Naive B cell (primary cell): ENCODE results near the gene AJUBA. TPM values are rescaled to one million over a fixed set of nuclear protein-coding genes. Genes with fewer than 3 reads are reported as not detected.

ENCODE experiments used
- ATAC-seq, 2 donors: fragments of 150-1000 bp; cut with Tn5 transposase; 2 replicates each; pipeline ENCODE4 v1.10.0; 2021; ENCODE audit warnings: low read depth in 2 of 2, mild to moderate bottlenecking in 2 of 2, moderate library complexity in 2 of 2
- DNase-seq: peaks from one replicate; pipeline ENCODE4 v3.0.0; 2022
- H3K27ac Mint-ChIP-seq, 6 donors: one replicate each; pipeline ENCODE4 v1.8.0; 2020 to 2022; ENCODE audit warnings: mild to moderate bottlenecking in 6 of 6, mixed read lengths in 6 of 6, moderate library complexity in 5 of 6, inconsistent platforms in 2 of 6
- H3K27me3 Mint-ChIP-seq, 3 donors: one replicate each; pipeline ENCODE4 v1.8.0; 2021 to 2022; ENCODE audit warnings: mixed read lengths in 3 of 3, mild to moderate bottlenecking in 1 of 3
- H3K36me3 Mint-ChIP-seq, 2 donors: one replicate each; pipeline ENCODE4 v1.8.0; 2020 to 2022; ENCODE audit warnings: mixed read lengths in 2 of 2, inconsistent platforms in 1 of 2, mild to moderate bottlenecking in 1 of 2
- H3K4me1 Mint-ChIP-seq, 3 donors: one replicate each; pipeline ENCODE4 v1.8.0; 2020 to 2022; ENCODE audit warnings: mixed read lengths in 3 of 3, inconsistent platforms in 1 of 3, mild to moderate bottlenecking in 1 of 3, moderate library complexity in 1 of 3
- H3K4me3 Mint-ChIP-seq, 8 donors: one replicate each; pipeline ENCODE4 v1.8.0; 2020 to 2022; ENCODE audit warnings: mild to moderate bottlenecking in 8 of 8, mixed read lengths in 8 of 8, moderate library complexity in 8 of 8, inconsistent platforms in 2 of 8
- H3K9me3 Mint-ChIP-seq, 7 donors: one replicate each; pipeline ENCODE4 v1.8.0; 2020 to 2022; ENCODE audit warnings: mixed read lengths in 7 of 7, mild to moderate bottlenecking in 5 of 7, inconsistent platforms in 2 of 7, moderate library complexity in 1 of 7
- polyA plus RNA-seq, 6 donors: library from polyadenylated mRNA; unstranded; fragments of 300-500 nt; fragmentation: Illumina TruSeq; gene quantifications; one replicate each; pipeline ENCODE4 v1.2.3, GENCODE V29; 2021; ENCODE audit warnings: low read depth in 6 of 6

AJUBA gene
- polyA plus RNA-seq, 6 donors from 2014 or later: 0.22 to 0.33 TPM; not detected in 4

GRCh38 chr14:22929961-22930364, 52.4 kb downstream of the AJUBA start:
- Mint-ChIP-seq H3K27me3 (no peaks in the 10 kb centered on the region), H3K27ac (no peak overlapping the region), H3K4me1 (peaks cover 5 to 13% (median 12%) of the 10 kb centered on the region in 3 donors), H3K9me3 (no peaks in the 10 kb centered on the region), H3K4me3 (no peak overlapping the region), H3K36me3 (no peaks in the 10 kb centered on the region)
- no peak for DNase-seq
- peak in 1 of 2 donors; percentile 6 for ATAC-seq

GRCh38 chr14:22929104-22929960, 53.0 kb downstream of the AJUBA start, which contains the start of gene PRMT5:
PRMT5 (minus strand) TSS chr14:22929376; CDS start chr14:22929361, 15 bp downstream.
- Mint-ChIP-seq H3K36me3 (no peaks in the 10 kb centered on the region), H3K27ac (peak within 1 kb of the TSS in 2 of 6 donors; percentile 40 to 44), H3K4me1 (peaks cover 5 to 13% (median 12%) of the 10 kb centered on the region in 3 donors), H3K27me3 (no peaks in the 10 kb centered on the region), H3K4me3 (no peak within 1 kb of the TSS), H3K9me3 (no peaks in the 10 kb centered on the region)
- peak; percentile 95 for DNase-seq
- ATAC-seq: peak; percentile 89 to 92

DNA sequence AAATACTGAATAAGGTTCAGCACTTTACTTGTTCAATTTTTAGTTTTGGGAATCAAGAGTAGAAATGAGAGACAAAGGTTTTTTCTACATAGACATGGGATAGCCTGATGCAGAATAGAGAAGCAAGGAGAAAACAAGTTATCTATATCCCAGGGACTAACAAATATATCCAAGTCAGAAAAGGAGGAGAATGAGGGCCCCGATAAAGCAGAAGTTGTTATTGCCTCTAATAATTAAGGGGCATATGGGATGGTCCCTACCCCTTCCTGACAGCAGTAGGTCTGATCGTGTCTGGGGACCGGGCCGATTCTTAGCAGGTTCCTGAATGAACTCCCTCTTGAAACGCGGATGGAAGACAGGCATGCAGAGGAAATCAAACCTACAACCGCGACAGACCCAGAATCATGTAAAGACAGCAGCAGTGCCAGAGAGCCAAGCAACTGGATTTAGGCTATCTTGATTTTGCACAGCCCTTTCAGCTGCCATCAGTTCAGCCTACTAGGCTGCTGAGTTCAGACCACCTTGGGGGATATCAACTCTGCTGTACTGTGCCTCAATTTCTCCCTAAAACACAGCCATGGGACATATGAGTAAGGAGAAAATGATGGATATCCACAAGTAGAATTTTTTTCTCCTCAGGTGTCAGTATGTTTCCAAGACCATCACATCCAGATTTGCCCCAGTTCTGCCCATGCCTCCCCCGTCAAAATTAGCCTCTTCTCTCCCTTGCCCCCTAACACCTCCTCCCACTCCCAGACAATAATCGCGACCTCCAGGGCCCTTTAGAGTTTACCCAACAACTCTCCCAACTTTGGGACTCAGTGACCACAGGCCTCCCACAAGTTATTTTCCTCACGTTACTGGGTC, 53.9 kb downstream of the AJUBA start:
- no peak for ATAC-seq
- H3K27me3 Mint-ChIP-seq: no peaks in the 10 kb centered on the region
- no peak for DNase-seq
- H3K36me3 Mint-ChIP-seq: no peaks in the 10 kb centered on the region
- peaks cover 5 to 12% (median 9%) of the 10 kb centered on the region in 3 donors for H3K4me1 Mint-ChIP-seq
- H3K27ac Mint-ChIP-seq: peak overlapping the region in 2 of 6 donors; percentile 40 to 44
- H3K4me3 Mint-ChIP-seq: no peak overlapping the region
- H3K9me3 Mint-ChIP-seq: no peaks in the 10 kb centered on the region

- peaks cover under 1 to 17% of the 10 kb centered on the region in 2 donors for H3K36me3 Mint-ChIP-seq
- H3K9me3 Mint-ChIP-seq: no peaks in the 10 kb centered on the region
- ATAC-seq (no peak), DNase-seq (no peak)
- H3K4me3 Mint-ChIP-seq: peak overlapping the region in 4 of 8 donors; percentile 35 to 63 (median 52)
- H3K27me3 Mint-ChIP-seq: no peaks in the 10 kb centered on the region
- no peak overlapping the region for H3K27ac Mint-ChIP-seq
- H3K4me1 Mint-ChIP-seq: peaks cover 0 to 12% (median 5%) of the 10 kb centered on the region in 3 donors
Measured at GRCh38 chr14:22926316-22926715, 56.0 kb downstream of the AJUBA start.

DNA sequence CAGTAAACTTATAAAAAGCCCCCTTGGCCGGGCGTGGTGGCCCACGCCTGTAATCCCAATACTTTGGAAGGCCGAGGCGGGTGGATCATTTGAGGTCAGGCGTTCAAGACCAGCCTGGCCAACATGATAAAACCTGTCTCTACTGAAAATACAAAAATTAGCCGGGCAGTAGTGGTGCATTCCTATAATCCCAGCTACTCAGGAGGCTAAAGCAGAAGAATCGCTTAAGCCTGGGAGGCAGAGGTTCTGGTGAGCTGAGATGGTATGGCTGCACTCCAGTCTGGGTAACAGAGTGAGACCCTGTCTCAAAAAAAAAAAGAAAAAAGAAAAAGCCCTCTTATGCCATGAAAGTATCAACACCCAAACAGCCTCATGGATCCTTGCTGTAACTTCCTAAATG, 56.8 kb downstream of the AJUBA start:
- Mint-ChIP-seq H3K4me3 (peak overlapping the region in 1 of 8 donors; percentile 48), H3K9me3 (no peaks in the 10 kb centered on the region), H3K4me1 (peaks cover 0 to 12% (median 5%) of the 10 kb centered on the region in 3 donors), H3K27ac (no peak overlapping the region), H3K36me3 (peaks cover 5 to 22% of the 10 kb centered on the region in 2 donors), H3K27me3 (no peaks in the 10 kb centered on the region)
- DNase-seq (no peak), ATAC-seq (no peak)

DNA sequence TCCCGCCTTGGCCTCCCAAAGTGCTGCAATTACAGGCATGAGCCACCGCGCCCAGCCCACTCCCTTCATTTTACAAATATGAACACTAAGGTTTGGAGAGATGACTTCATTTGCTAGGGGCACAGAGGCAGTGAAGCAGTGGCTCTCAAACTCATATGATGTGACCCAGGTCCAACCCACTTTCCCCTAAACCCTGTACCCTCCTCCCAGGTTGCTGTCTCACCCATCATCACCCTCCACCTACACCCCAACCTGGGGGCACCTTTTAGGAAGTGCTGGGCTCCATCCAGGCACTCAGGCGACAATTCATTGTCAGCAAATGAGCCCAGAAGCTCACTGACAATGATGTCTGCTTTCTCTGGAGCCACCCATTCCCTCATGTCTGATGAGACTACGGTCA, 58.6 kb downstream of the AJUBA start:
- H3K36me3 Mint-ChIP-seq: peaks cover 9 to 25% of the 10 kb centered on the region in 2 donors
- H3K9me3 Mint-ChIP-seq: no peaks in the 10 kb centered on the region
- no peaks in the 10 kb centered on the region for H3K27me3 Mint-ChIP-seq
- no peak for DNase-seq
- H3K4me1 Mint-ChIP-seq: peaks cover 14 to 18% (median 17%) of the 10 kb centered on the region in 3 donors
- peak overlapping the region in 3 of 6 donors; percentile 26 to 84 (median 43) for H3K27ac Mint-ChIP-seq
- no peak for ATAC-seq
- no peak overlapping the region for H3K4me3 Mint-ChIP-seq

- DNase-seq: no peak
- H3K27me3 Mint-ChIP-seq: no peaks in the 10 kb centered on the region
- no peak for ATAC-seq
- H3K4me1 Mint-ChIP-seq: peaks cover 20 to 31% (median 28%) of the 10 kb centered on the region in 3 donors
- peak overlapping the region in 2 of 6 donors; percentile 23 to 54 for H3K27ac Mint-ChIP-seq
- no peak overlapping the region for H3K4me3 Mint-ChIP-seq
- peaks cover 9 to 27% of the 10 kb centered on the region in 2 donors for H3K36me3 Mint-ChIP-seq
- no peaks in the 10 kb centered on the region for H3K9me3 Mint-ChIP-seq
Measured at GRCh38 chr14:22922294-22922693, 60.1 kb downstream of the AJUBA start.

Other genes starting within 250 kb of the AJUBA start
- 10 to 100 TPM; 56.9 to 83.5 (median 74.4) TPM for gene OXA1L, start 215.9 kb downstream of the AJUBA start, polyA plus RNA-seq
- gene SLC7A7, start 167.1 kb downstream of the AJUBA start, polyA plus RNA-seq: 10 to 100 TPM; 16.2 to 78.3 (median 28.7) TPM
- gene MRPL52, start 152.7 kb downstream of the AJUBA start, polyA plus RNA-seq: 100 to 1,000 TPM in 5 of 6 donors, 10 to 100 TPM in 1; 75.0 to 232 (median 186) TPM
- gene MMP14, start 146.0 kb downstream of the AJUBA start, polyA plus RNA-seq: not detected
- gene LRP10, start 110.8 kb downstream of the AJUBA start, polyA plus RNA-seq: 100 to 1,000 TPM in 3 of 6 donors, 10 to 100 TPM in 3; 72.7 to 125 (median 92.6) TPM
- 1 to 10 TPM; 1.1 to 2.3 (median 1.4) TPM for gene REM2, start 99.3 kb downstream of the AJUBA start, polyA plus RNA-seq
- 100 to 1,000 TPM in 1 of 6 donors, 10 to 100 TPM in 5; 67.8 to 123 (median 68.8) TPM for gene RBM23, start 63.4 kb downstream of the AJUBA start, polyA plus RNA-seq
- gene PRMT5, start 53.2 kb downstream of the AJUBA start, polyA plus RNA-seq: 10 to 100 TPM; 43.7 to 67.6 (median 49.9) TPM
- 10 to 100 TPM; 14.8 to 37.6 (median 28.4) TPM for gene HAUS4, start 25.5 kb downstream of the AJUBA start, polyA plus RNA-seq
- gene C14orf93, start 27.6 kb upstream of the AJUBA start, polyA plus RNA-seq: 10 to 100 TPM in 4 of 6 donors, 1 to 10 TPM in 2; 6.8 to 15.4 (median 11.6) TPM
- gene PSMB5, start 52.3 kb upstream of the AJUBA start, polyA plus RNA-seq: 10 to 100 TPM; 27.6 to 40.9 (median 33.2) TPM
- not detected for gene PSMB11, start 59.7 kb upstream of the AJUBA start, polyA plus RNA-seq
- under 1 TPM in 4 of 6 donors, not detected in 2; 0.18 to 0.97 (median 0.39) TPM for gene CDH24, start 75.0 kb upstream of the AJUBA start, polyA plus RNA-seq
- gene ACIN1, start 112.6 kb upstream of the AJUBA start, polyA plus RNA-seq: 10 to 100 TPM in 2 of 6 donors, 1 to 10 TPM in 3, under 1 TPM in 1; 0.61 to 18.0 (median 9.8) TPM
- gene C14orf119, start 113.0 kb upstream of the AJUBA start, polyA plus RNA-seq: 10 to 100 TPM; 31.7 to 81.0 (median 69.0) TPM
- not detected for gene CIROP, start 122.4 kb upstream of the AJUBA start, polyA plus RNA-seq
- gene CEBPE, start 136.7 kb upstream of the AJUBA start, polyA plus RNA-seq: under 1 TPM in 4 of 6 donors, not detected in 2; 0.32 to 0.61 (median 0.44) TPM
- gene SLC7A8, start 201.1 kb upstream of the AJUBA start, polyA plus RNA-seq: under 1 TPM in 3 of 6 donors, not detected in 3; 0.31 to 0.50 (median 0.48) TPM